ENCODE measurements around the gene RIMBP2.
"Not testable (repeated sequence)": the region's sequence is repeated elsewhere in the genome, so short reads cannot be mapped to it uniquely, and the experiment has no call there.

Gene RIMBP2

GRCh38 chr12:130589540-130590317 lies 126.4 kb downstream of the RIMBP2 start:
- DNase-seq: no peak

- DNase-seq: no peak
Observed at GRCh38 chr12:130588696-130589539, 127.2 kb downstream of the RIMBP2 start.

DNA sequence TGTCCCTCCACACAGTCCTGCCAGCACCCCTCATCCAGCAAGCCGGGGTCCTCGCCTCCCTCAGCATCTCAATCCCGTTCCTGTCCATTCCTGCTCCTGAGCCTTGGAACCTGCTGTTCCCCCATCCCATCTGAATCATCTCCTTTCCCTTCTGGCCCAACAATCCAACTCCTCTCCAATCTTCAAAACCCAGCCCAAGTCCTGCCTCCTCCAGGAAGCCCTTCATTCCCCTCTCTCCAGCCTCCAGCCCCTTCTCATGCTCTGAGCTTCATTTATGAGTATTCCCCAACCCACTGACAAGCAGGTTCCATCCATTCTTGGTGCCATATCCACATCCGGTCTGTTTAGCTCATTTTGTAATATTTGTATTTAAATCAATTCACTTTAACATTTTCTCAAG lies 128.1 kb downstream of the RIMBP2 start:
- DNase-seq: no peak

GRCh38 chr12:130584475-130584874 lies 131.6 kb downstream of the RIMBP2 start:
- DNase-seq: not testable (repeated sequence)

DNA sequence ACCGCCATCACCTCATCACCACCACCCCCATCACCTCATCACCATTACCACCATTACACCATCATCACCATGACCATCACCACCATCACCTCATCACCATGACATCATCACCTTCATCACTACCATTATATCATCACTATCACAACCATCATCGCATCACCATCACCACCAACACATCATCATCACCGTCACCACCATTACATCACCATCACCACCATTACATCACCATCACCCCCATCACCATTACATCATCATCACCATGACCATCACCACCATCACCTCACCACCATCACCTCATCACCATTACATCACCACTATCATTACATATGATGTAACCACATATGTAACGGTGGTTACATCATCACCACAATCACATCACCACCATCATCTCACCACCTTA lies 132.3 kb downstream of the RIMBP2 start:
- no peak for DNase-seq

- DNase-seq: no peak
Observed at GRCh38 chr12:130583317-130583716, 132.8 kb downstream of the RIMBP2 start.

GRCh38 chr12:130582286-130582685 lies 133.8 kb downstream of the RIMBP2 start:
- DNase-seq: no peak

- DNase-seq: no peak
Observed at GRCh38 chr12:130581782-130582181, 134.3 kb downstream of the RIMBP2 start.

- DNase-seq: no peak
Observed at GRCh38 chr12:130579231-130579630, 136.9 kb downstream of the RIMBP2 start.

DNA sequence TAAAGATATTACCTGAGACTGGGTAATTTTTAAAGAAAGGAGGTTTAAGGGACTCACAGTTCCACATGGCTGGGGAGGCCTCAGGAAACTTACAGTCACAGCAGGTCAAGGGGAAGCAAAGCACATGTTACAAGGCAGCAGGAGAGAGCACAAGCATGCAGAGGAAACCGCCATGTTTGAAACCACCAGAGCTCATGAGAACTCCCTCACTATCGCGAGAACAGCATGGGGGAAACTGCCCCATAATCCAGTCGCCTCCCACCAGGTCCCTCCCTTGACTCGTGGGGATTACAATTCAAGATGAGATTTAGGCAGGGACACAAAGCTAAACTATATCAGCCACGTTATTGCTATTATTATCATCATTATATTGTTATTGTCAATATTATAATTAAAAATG lies 138.7 kb downstream of the RIMBP2 start:
- DNase-seq: no peak

DNA sequence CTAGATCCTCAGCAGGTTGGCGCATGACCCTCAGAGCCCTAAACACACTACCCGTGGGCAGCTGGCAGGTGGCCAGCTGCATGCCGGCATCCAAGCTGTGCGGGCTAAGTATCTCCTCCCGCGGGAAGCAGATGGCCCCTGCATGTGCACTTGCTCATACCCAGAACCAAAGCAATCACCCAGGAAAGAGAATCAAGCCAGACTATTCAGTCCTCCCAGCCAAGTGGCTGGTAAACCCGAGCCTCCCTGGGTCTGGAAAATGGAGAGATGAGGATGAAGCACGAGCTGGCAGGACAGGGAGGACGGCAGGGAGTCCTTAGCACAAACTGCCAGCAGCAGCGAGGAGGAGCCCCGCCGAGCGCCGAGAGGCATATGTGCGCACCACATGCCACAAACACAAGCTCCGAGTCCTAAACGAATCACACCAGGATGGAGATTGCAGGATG lies 139.7 kb downstream of the RIMBP2 start:
- DNase-seq: no peak

DNA sequence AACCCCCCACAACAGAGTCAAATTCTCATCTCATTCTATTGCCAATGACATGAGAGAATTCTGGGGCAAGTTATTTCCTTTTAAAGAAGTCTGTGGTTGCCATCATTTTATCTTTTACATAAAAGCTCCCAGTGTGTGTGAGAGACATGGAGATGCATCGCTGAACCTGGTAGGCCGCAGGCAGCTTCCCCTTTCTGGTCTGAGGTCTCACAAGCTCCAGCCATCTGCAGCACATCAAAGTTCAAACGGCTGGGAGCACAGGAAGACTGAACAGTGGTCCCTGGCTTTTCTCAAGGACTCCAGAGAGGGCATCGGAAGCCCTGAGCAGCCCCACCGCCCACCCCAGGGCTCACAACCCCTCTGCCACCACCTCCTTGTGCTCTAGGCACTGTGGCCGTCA lies 141.7 kb downstream of the RIMBP2 start:
- no peak for DNase-seq

GRCh38 chr12:130573766-130574165 lies 142.3 kb downstream of the RIMBP2 start:
- DNase-seq: no peak

DNA sequence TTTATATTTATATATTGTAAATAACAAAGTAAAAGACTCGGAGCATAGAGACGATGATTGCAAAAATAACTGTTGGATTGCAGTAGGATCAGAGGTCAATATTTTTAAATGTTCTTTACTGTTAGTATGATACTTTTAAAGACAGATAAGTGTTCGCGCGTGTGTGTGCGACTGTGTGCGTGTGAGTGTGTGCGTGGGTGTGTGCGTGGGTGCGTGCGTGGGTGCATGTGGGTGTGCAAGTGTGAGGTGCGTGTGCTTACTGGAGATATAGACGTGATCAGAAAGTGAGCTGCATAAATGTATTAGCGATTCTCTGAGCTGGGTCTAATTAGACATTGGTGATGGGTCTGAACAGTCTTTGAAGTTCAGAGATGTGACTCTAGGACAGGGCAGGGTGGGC lies 142.9 kb downstream of the RIMBP2 start:
- no peak for DNase-seq

DNA sequence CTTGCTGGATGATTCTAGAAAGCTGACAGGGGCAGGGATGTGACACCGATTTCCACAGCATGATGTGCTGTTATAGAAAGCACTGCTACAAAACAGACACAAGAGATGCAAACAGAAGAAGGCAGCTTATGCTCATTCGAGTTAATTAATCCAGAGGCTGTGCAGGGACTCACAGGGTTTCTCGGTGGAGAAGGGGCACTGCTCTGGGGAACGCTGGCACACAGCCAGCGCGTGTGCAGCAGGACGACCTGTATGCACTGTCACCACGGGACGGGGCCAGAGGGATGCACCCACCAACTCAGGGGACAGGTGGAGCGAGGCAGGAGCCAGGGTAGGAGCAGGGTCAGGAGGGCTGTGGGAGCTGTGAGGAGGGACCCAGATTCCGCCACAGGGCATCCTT lies 143.5 kb downstream of the RIMBP2 start:
- DNase-seq: no peak

DNA sequence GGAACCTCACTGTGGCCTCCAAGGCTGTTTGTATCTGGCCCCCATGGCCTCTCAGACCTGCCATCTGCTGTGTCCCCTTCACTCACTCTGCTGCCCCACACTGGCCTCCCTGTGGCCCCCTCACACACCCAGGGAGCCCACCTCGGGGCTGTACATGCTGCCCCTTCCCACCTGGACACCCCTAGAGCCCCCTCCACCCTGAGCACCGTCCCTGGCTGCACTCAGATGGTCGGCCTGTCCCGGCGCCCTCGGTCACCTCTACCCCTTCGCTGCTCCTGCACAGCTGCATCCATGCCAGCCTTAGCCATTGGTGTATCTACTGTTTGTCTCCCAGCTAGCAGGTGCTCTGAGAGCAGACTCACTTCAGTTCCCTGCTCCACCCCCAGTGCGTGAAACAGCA lies 144.4 kb downstream of the RIMBP2 start:
- no peak for DNase-seq

DNA sequence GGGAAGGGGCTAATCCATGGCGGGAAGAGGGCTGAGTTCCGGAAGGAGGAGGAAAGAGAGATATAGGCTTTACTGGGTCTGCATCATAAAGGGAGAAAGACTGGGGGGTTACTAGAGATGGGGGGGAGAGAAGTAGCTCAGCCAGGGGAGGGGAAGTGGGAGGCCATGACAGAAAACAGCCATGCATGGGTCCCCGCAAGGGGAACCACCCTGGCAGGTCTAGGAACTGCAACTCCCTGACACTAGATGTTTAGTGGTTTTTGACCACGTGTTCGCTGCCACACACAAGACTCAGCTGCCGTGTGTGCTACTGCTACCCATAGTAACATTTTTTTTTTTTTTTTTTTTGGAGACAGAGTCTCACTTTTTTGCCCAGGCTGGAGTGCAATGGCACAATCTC lies 145.0 kb downstream of the RIMBP2 start:
- DNase-seq: no peak

DNA sequence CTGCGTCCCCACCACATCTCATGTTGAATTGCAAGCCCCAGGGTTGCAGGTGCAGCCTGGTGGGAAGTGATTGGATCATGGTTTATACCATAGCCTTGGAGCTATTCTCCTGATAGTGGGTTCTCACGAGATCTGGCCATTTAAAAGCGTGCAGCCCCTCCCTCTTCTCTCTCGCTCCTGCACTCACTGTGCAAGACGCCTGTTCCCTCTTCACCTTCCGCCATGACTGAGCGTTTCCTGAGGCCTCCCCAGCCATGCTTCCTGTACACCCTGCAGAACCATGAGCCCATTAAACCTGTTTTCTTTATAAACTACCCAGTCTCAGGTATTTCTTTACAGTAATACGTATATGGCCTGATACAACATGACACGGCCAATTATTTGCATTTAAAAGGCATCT lies 146.6 kb downstream of the RIMBP2 start:
- DNase-seq: no peak

DNA sequence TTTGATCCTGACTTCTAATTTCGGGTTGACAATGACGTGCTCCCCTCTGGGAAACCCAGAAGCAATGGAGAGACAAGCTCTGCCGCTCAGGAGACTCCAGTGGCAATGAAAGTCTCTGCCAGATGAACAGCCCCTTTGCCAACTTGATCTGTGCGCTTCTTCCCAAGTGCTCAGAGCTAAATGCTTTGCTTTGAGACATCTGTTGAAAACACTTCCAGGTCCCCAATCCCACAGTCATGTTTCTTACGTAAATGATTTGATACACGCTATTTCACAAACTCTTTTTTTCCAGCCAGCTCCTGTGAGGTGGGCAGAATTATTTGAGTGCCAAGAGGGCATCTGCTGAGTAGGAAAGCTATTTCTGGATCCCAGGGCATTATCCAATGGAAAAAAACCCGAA lies 147.6 kb downstream of the RIMBP2 start:
- no peak for DNase-seq

DNA sequence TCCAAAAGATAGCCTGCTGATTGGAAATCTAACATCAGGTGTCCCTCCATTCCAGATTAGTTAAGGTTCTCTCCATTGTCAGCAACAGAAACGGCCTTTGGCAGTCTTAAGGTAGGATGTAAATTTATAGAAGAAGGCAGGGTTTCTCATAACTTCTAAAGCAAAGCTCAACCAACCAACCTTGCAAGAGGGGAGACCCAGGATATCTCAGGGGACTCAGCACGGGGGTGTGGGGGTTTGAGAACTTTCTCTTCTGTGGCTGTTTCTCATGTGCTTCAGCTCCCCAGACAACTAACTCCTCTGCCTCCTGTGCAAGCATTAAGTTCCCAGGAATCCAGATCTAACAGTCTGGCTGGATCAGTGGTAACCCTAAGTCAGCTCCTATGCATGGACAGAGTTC lies 148.1 kb downstream of the RIMBP2 start:
- no peak for DNase-seq

GRCh38 chr12:130566446-130567155 lies 149.5 kb downstream of the RIMBP2 start:
- no peak for DNase-seq

DNA sequence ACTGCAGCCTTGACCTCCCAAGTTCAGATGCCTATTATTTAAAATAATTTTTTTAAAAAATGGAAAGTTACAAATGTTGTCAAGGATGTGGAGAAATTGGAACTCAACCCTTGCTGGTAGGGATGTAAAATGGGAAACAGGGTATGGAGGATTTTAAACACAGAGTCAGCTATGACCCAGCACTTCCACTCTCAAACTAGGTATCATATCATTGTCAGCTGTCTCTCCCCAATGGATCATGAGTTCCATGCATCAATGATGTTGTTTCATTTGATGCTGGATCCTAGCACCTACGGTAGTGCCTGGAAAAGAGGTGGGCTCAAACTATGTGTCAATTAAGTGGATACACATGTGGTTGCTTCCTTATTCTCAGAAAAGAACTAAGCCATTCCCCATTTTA lies 150.9 kb downstream of the RIMBP2 start:
- no peak for DNase-seq

DNA sequence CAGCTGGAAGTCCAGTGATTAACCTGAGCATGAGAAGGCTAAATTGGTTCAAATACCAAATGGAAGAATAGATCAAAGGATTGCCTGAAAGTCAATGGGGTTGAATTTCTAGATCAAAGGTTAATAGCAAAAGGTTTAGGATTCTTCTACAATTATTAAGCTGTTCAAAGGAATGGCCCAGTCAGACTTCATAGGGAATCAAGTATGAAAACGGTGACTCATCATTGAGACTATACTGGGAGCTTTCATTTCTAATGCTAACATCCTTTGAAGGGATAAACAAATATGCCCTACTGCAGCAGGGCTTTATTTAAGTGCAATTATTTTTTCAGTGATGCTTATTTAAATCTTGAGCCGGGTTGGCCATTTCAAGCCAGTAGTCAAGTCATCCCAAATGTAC lies 152.8 kb downstream of the RIMBP2 start:
- DNase-seq: no peak

GRCh38 chr12:130562716-130563115 lies 153.4 kb downstream of the RIMBP2 start:
- no peak for DNase-seq
